Measurements from ENCODE around the gene CCDC157. TPM values are rescaled to one million over a fixed set of nuclear protein-coding genes. Genes with fewer than 3 reads are reported as not detected.
A peak's percentile ranks its signal among the peaks of the same experiment; 100 is the strongest.

CCDC157 gene
- total RNA-seq, 4 donors from 2014 or later = 1.5 to 2.5 (median 1.6) TPM

DNA sequence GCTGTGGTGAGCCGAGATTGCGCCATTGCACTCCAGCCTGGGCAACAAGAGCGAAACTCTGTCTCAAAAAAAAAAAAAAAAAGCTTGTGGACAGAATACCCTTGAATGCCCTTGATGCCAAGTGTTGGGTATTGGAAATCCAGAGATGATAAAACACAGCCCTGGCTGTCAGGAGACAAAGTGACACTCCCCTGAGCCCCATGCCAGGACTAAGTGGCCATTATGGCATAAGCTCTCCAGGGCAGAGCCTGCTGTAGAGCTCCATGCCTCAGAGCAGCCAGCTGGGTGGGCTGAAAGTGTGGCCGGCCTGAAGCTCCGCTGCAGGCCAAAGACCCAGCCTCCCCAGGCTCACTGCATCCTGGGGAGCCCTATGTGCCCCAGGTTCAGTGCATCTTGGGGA, 25.5 kb downstream of the CCDC157 start:
- TF ChIP-seq POLR2A (IDR thresholded peaks at IDR 0.05; ENCODE audit: low read depth) (no peak), EP300 (IDR thresholded peaks at IDR 0.05) (no peak), POLR2AphosphoS5 (IDR thresholded peaks at IDR 0.05) (no peak)
- TF ChIP-seq, protein P1, sequence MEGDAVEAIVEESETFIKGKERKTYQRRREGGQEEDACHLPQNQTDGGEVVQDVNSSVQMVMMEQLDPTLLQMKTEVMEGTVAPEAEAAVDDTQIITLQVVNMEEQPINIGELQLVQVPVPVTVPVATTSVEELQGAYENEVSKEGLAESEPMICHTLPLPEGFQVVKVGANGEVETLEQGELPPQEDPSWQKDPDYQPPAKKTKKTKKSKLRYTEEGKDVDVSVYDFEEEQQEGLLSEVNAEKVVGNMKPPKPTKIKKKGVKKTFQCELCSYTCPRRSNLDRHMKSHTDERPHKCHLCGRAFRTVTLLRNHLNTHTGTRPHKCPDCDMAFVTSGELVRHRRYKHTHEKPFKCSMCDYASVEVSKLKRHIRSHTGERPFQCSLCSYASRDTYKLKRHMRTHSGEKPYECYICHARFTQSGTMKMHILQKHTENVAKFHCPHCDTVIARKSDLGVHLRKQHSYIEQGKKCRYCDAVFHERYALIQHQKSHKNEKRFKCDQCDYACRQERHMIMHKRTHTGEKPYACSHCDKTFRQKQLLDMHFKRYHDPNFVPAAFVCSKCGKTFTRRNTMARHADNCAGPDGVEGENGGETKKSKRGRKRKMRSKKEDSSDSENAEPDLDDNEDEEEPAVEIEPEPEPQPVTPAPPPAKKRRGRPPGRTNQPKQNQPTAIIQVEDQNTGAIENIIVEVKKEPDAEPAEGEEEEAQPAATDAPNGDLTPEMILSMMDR (IDR thresholded peaks at IDR 0.05) = no peak
- no peak overlapping the region for H3K4me3 ChIP-seq

DNA sequence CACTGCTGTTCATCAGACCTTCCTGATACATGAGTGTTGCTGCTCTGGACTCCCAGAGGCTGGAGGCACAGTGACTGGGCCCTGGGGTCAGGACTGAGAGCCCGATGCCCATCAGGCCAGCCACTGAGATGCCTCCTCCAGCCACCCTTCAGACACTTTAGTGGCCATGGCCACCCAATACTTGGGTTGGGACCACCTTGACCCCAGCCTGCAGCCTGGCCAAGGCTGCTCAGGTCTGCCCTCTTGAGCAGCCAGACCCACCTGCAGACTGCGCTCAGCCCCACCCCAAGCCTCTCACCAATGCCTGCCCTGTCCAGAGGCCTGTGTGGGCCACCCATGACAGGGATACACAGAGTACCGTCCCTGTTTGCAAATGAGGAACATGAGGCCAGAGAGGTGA, 26.3 kb downstream of the CCDC157 start:
- TF ChIP-seq POLR2AphosphoS5 (IDR thresholded peaks at IDR 0.05) = no peak
- intact Hi-C loops (cut with DNase I) = no loop called here
- Histone ChIP-seq H3K4me3 (no peak overlapping the region), H3K27me3 (no peaks in the 10 kb centered on the region), H3K36me3 (peaks cover 0 to 56% (median 36%) of the 10 kb centered on the region in 4 donors), H3K9me3 (no peaks in the 10 kb centered on the region), H3K27ac (replicated peaks in 1 of 4) (no peak overlapping the region), H3K4me1 (peaks cover 11 to 17% (median 15%) of the 10 kb centered on the region in 4 donors)
- no CpG with 5 or more reads among the region's 3 CpGs for WGBS
- no peak for DNase-seq (ENCODE audit: extremely low spot score)

More for the DNA sequence above, 25.5 kb downstream of the CCDC157 start:
- Histone ChIP-seq H3K4me1 (peaks cover 8 to 13% (median 10%) of the 10 kb centered on the region in 4 donors), H3K9me3 (no peaks in the 10 kb centered on the region), H3K27ac (replicated peaks in 1 of 4) (no peak overlapping the region), H3K36me3 (peaks cover 0 to 63% (median 39%) of the 10 kb centered on the region in 4 donors), H3K27me3 (no peaks in the 10 kb centered on the region)
- intact Hi-C loops (cut with DNase I) = no loop called here
- no peak for DNase-seq (ENCODE audit: extremely low spot score)
- WGBS = 87% methylated on average over 5 of the region's 5 CpGs

DNA sequence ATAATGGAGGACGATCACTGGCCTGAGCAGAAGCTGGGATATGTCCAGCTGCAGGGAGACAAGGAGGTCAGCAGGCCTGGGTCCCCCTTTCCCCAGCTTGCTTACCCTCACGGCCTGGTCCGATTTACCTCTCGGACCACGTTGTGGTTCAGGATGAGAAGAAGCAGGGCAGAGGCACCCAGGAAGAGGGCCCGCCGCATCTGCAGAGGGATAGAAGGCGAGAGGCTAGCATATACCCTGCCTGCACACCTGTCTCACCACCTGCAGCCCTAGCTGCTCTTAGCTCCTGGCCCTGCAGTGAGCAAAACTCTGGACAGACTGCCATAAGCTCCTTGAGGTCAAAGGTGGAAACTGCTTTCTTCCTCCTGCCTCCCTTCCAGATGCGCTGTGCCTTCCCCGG, 29.1 kb downstream of the CCDC157 start:
- H3K4me1 ChIP-seq = peaks cover 11 to 17% (median 15%) of the 10 kb centered on the region in 4 donors
- H3K9me3 ChIP-seq = no peaks in the 10 kb centered on the region
- H3K4me3 ChIP-seq = peak overlapping the region in 1 of 4 donors; percentile 92
- TF ChIP-seq, protein P1 (IDR thresholded peaks at IDR 0.05) = no peak
- TF ChIP-seq POLR2A (IDR thresholded peaks at IDR 0.05; ENCODE audit: low read depth) = no peak
- no peak for TF ChIP-seq EP300 (IDR thresholded peaks at IDR 0.05)
- no peak for TF ChIP-seq POLR2AphosphoS5 (IDR thresholded peaks at IDR 0.05)
- peak overlapping the region in 2 of 4 donors; percentile 81 to 82 for H3K27ac ChIP-seq (replicated peaks in 1 of 4)
- no peaks in the 10 kb centered on the region for H3K27me3 ChIP-seq
- no peak for DNase-seq (ENCODE audit: extremely low spot score)
- H3K36me3 ChIP-seq = peaks cover 0 to 33% (median 22%) of the 10 kb centered on the region in 4 donors
- WGBS = 95% methylated on average over 10 of the region's 10 CpGs
- intact Hi-C loops (cut with DNase I) = loop anchor here (1.0 kb wide), 1 partner anchor 98 kb away; no protein-coding TSS in a partner anchor

DNA sequence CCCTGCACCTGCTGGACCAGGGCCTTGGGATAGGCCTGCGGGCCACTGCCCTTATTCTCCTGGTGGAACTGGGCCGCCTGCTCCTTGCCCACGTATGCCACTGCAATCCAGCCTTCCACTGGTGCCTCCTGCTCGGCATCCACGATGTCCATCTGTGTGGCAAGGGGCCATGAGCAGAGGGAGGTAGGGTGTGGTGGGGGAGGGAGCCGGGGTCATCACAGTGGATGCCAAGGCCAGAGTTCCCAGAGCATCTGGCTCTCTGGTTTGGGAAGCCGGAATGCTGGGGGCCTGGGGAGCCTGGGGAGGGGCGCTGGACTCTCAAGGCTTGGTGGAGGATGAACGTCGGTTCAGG, 29.8 kb downstream of the CCDC157 start:
- H3K4me1 ChIP-seq = peaks cover 11 to 17% (median 15%) of the 10 kb centered on the region in 4 donors
- intact Hi-C loops (cut with DNase I) = loop anchor here (1.0 kb wide), 1 partner anchor 98 kb away; no protein-coding TSS in a partner anchor
- no peak for DNase-seq (ENCODE audit: extremely low spot score)
- 22% methylated on average over 9 of the region's 10 CpGs for WGBS
- H3K9me3 ChIP-seq = no peaks in the 10 kb centered on the region
- peaks cover 0 to 27% (median 16%) of the 10 kb centered on the region in 4 donors for H3K36me3 ChIP-seq
- TF ChIP-seq POLR2A (IDR thresholded peaks at IDR 0.05; ENCODE audit: low read depth) (no peak), POLR2AphosphoS5 (IDR thresholded peaks at IDR 0.05) (no peak), EP300 (IDR thresholded peaks at IDR 0.05) (no peak)
- TF ChIP-seq, protein P1 (IDR thresholded peaks at IDR 0.05) = no peak
- H3K27ac ChIP-seq (replicated peaks in 1 of 4) = peak overlapping the region; percentile 75 to 82 (median 78)
- H3K4me3 ChIP-seq = peak overlapping the region; percentile 63 to 92 (median 64)
- H3K27me3 ChIP-seq = no peaks in the 10 kb centered on the region

DNA sequence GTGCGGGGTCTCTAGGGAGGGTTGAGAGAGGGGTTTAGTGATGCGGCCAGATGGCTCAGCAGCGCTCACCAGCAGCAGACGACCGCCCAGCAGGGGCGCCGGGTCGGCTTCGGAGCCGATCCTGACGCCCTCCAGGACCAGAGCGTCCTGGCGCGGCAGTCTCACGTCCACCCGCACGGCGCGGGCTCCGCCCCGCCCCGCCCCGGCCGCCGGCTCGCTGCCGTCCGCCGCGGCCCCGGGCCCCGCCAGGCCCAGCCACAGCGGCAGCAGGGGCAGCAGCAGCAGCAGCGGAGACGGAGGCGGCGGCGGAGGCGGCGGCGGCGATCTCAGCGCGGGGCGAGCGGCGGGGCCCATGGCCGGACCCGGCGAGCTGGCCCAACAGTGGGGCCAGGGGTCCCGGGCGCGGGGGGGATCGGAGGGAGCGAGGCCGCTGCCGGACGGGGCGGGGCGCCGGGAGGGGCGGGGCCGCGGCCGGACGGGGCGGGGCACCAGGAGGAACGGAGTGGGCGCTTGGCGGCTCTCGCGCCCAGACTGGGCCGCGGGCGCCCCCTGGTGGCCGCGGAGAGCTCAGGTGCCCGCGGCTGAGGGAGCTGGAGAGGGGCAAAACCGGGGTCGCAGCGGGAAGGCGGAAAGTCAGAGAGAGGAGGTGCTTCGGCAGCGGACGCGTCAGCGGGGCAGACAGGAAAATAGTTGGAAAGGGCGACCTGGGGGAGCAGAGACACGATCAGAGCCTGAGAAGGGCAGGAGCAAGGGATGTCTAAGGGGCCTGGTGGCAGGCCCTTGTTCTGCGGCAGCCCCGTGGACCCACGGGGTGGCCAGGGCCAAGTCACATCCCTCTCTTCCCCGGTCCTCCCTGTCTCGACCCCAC, 30.4 kb downstream of the CCDC157 start, which contains the start of gene RNF215:
TSS of gene RNF215 (minus strand) at position 452 of the 868 bp plus-strand sequence. CDS start at position 354, 98 bp downstream.
- Histone ChIP-seq H3K27me3 (no peaks in the 10 kb centered on the region), H3K4me3 (peak within 1 kb of the TSS; percentile 63 to 92 (median 64)), H3K9me3 (no peaks in the 10 kb centered on the region), H3K4me1 (peaks cover 11 to 17% (median 15%) of the 10 kb centered on the region in 4 donors), H3K27ac (replicated peaks in 1 of 4) (peak within 1 kb of the TSS; percentile 75 to 82 (median 78)), H3K36me3 (peaks cover 0 to 22% (median 13%) of the 10 kb centered on the region in 4 donors)
- no peak for TF ChIP-seq POLR2AphosphoS5 (IDR thresholded peaks at IDR 0.05)
- TF ChIP-seq, protein P1 (IDR thresholded peaks at IDR 0.05) = peak; percentile 95 to 98 (median 96)
- peak; percentile 93 for DNase-seq (ENCODE audit: extremely low spot score)
- 12% methylated on average over 19 of the region's 95 CpGs for WGBS
- intact Hi-C loops (cut with DNase I) = loop anchor here (1.0 kb wide), 2 partner anchors 99 to 124 kb away; no protein-coding TSS in a partner anchor
